IMR-90 (cell line): ENCODE data around the gene CALCOCO1. TPM values are rescaled to one million over a fixed set of nuclear protein-coding genes. Genes with fewer than 3 reads are reported as not detected.

Experiments
- ATAC-seq: fragments of 200-7000 bp; cut with Tn5 transposase; 2 replicates; pipeline ENCODE4 v1.9.1; 2020; ENCODE audit warnings: low read depth, mild to moderate bottlenecking, moderate library complexity
- BruUV-seq: library from RNA; stranded (reverse); fragments of 400-500 nt; replicated peaks from 2 replicates; lab custom pipeline; 2021; lab: Mats Ljungman, UMichigan
- CTCF ChIA-PET: fragments of 300-600 bp; formaldehyde crosslinking; extraction: SDS; loops from one replicate; lab custom pipeline; 2021; ENCODE audit warnings: antibody characterized with exemption; lab: Yijun Ruan, JAX
- POLR2A ChIA-PET: fragments of 300-600 bp; sonication (Branson Sonifier 250); formaldehyde crosslinking; loops from one replicate; lab custom pipeline; 2022; ENCODE audit warnings: antibody characterized with exemption; ENCODE audit not compliant: unreplicated experiment; lab: Charles Lee
- DNase-seq: peaks from one replicate; pipeline ENCODE4 v3.0.0; 2013
- H2AFZ ChIP-seq: replicated peaks from 2 replicates; pipeline ENCODE3; 2013; ENCODE audit warnings: low read length, mild to moderate bottlenecking; ENCODE audit not compliant: poor library complexity
- H2AK5ac ChIP-seq: 2 replicates; pipeline ENCODE4 v1.6.1; 2013; ENCODE audit warnings: low read depth, low read length, inconsistent platforms
- H2AK9ac ChIP-seq: replicated peaks from 2 replicates; pipeline ENCODE3; 2013; ENCODE audit warnings: mild to moderate bottlenecking, low read depth, low read length, moderate library complexity; ENCODE audit not compliant: poor library complexity
- H2BK120ac ChIP-seq: 2 replicates; pipeline ENCODE4 v1.6.1; 2013; ENCODE audit warnings: low read depth, low read length, inconsistent platforms
- H2BK15ac ChIP-seq: 3 replicates; pipeline ENCODE4 v1.6.1; 2013; ENCODE audit warnings: low read depth, low read length, inconsistent platforms
- H2BK20ac ChIP-seq: 2 replicates; pipeline ENCODE4 v1.6.1; 2013; ENCODE audit warnings: low read depth, mild to moderate bottlenecking, inconsistent platforms, low read length, moderate library complexity
- H2BK5ac ChIP-seq: 2 replicates; pipeline ENCODE4 v1.6.1; 2013; ENCODE audit warnings: mild to moderate bottlenecking, low read depth, low read length, inconsistent platforms; ENCODE audit not compliant: poor library complexity, severe bottlenecking
- H3K14ac ChIP-seq: replicated peaks from 2 replicates; pipeline ENCODE4 v1.6.1; 2013; ENCODE audit warnings: low read depth, low read length, inconsistent platforms
- H3K18ac ChIP-seq: 2 replicates; pipeline ENCODE4 v1.6.1; 2013; ENCODE audit warnings: low read depth, low read length, control low read depth
- H3K23ac ChIP-seq: 2 replicates; pipeline ENCODE4 v1.6.1; 2013; ENCODE audit warnings: low read depth, low read length, inconsistent platforms
- H3K27ac ChIP-seq: 2 replicates; pipeline ENCODE4 v1.5.1; 2013; ENCODE audit warnings: mild to moderate bottlenecking, control low read depth, low read length; ENCODE audit not compliant: insufficient read depth
- H3K27me3 ChIP-seq: 2 replicates; pipeline ENCODE4 v1.6.1; 2013; ENCODE audit warnings: low read length; ENCODE audit not compliant: control insufficient read depth, insufficient read depth
- H3K36me3 ChIP-seq: 2 replicates; pipeline ENCODE4 v1.6.1; 2013; ENCODE audit warnings: low read length, mixed read lengths; ENCODE audit not compliant: control insufficient read depth, insufficient read depth
- H3K4ac ChIP-seq: 2 replicates; pipeline ENCODE4 v1.6.1; 2013; ENCODE audit warnings: low read depth, low read length, inconsistent platforms
- H3K4me1 ChIP-seq: 2 replicates; pipeline ENCODE4 v1.6.1; 2013; ENCODE audit warnings: low read length, mixed read lengths; ENCODE audit not compliant: control insufficient read depth, insufficient read depth
- H3K4me2 ChIP-seq: 2 replicates; pipeline ENCODE4 v1.6.1; 2013; ENCODE audit warnings: low read depth, mild to moderate bottlenecking, control low read depth, low read length, moderate library complexity
- H3K4me3 ChIP-seq: 2 replicates; pipeline ENCODE4 v1.5.1; 2013; ENCODE audit warnings: low read depth, mild to moderate bottlenecking, control low read depth, low read length, moderate library complexity; ENCODE audit not compliant: insufficient read depth
- H3K56ac ChIP-seq: 2 replicates; pipeline ENCODE4 v1.6.1; 2013; ENCODE audit warnings: low read length, inconsistent platforms; ENCODE audit not compliant: insufficient read depth; ENCODE audit errors: extremely low read depth
- H3K79me1 ChIP-seq, 2 experiments: 2 replicates each; pipeline ENCODE4 v1.6.1; 2013; ENCODE audit warnings: low read length in 2 of 2, inconsistent platforms in 1 of 2, low read depth in 1 of 2
- H3K9ac ChIP-seq: 2 replicates; pipeline ENCODE4 v1.6.1; 2013; ENCODE audit warnings: low read depth, low read length, control low read depth
- H3K9me1 ChIP-seq: 2 replicates; pipeline ENCODE4 v1.6.1; 2013; ENCODE audit warnings: low read length, inconsistent platforms; ENCODE audit not compliant: insufficient read depth
- H3K9me3 ChIP-seq: 2 replicates; pipeline ENCODE4 v1.6.1; 2013; ENCODE audit warnings: low read length; ENCODE audit not compliant: control insufficient read depth, insufficient read depth
- H4K20me1 ChIP-seq: 2 replicates; pipeline ENCODE4 v1.6.1; 2013; ENCODE audit warnings: low read length, inconsistent platforms; ENCODE audit not compliant: insufficient read depth
- H4K5ac ChIP-seq: 2 replicates; pipeline ENCODE4 v1.6.1; 2013; ENCODE audit warnings: mild to moderate bottlenecking, low read depth, low read length, control low read depth
- H4K8ac ChIP-seq, 2 experiments: 2 replicates each; pipeline ENCODE4 v1.6.1; 2013; ENCODE audit warnings: low read depth in 2 of 2, low read length in 2 of 2, control low read depth in 1 of 2, inconsistent platforms in 1 of 2
- H4K91ac ChIP-seq: 2 replicates; pipeline ENCODE4 v1.6.1; 2013; ENCODE audit warnings: low read depth, low read length, inconsistent platforms; ENCODE audit not compliant: insufficient read depth
- BHLHE40 ChIP-seq: fragments of 150-350 bp; IDR thresholded peaks from 2 replicates; pipeline ENCODE4 v1.6.1; 2016; ENCODE audit warnings: mild to moderate bottlenecking, low read depth, low read length
- FOS ChIP-seq: fragments of 150-350 bp; IDR thresholded peaks from 2 replicates; pipeline ENCODE4 v1.6.1; 2016; ENCODE audit warnings: low read depth, low read length
- MAZ ChIP-seq: IDR thresholded peaks from 2 replicates; pipeline ENCODE4 v1.6.1; 2012; ENCODE audit warnings: low read depth, mild to moderate bottlenecking, low read length, improper control_type of control experiment, moderate library complexity, borderline replicate concordance
- MXI1 ChIP-seq: IDR thresholded peaks from 2 replicates; pipeline ENCODE4 v1.6.1; 2012; ENCODE audit warnings: low read depth, mild to moderate bottlenecking, low read length, moderate library complexity, borderline replicate concordance
- NFE2L2 ChIP-seq: fragments of 150-350 bp; IDR thresholded peaks from 2 replicates; pipeline ENCODE4 v1.6.1; 2016; ENCODE audit warnings: low read depth, mild to moderate bottlenecking, low read length
- POLR2A ChIP-seq: IDR thresholded peaks from 2 replicates; pipeline ENCODE4 v1.6.1; 2012; ENCODE audit warnings: mild to moderate bottlenecking, low read depth, low read length
- RAD21 ChIP-seq: IDR thresholded peaks from 2 replicates; pipeline ENCODE4 v1.6.1; 2012; ENCODE audit warnings: low read length, improper control_type of control experiment
- RCOR1 ChIP-seq: IDR thresholded peaks from 2 replicates; pipeline ENCODE4 v1.6.1; 2012; ENCODE audit warnings: mild to moderate bottlenecking, low read length, improper control_type of control experiment; ENCODE audit not compliant: insufficient replicate concordance
- RFX5 ChIP-seq: IDR thresholded peaks from 2 replicates; pipeline ENCODE4 v1.8.0; 2012; ENCODE audit warnings: low read depth, mild to moderate bottlenecking, low read length, moderate library complexity
- WGBS, 2 experiments: methylation state at CpG; one replicate each; pipeline versions ENCODE4 v1.1.5 to v1.1.7; 2013; ENCODE audit warnings: missing lambda C conversion rate in 2 of 2; ENCODE audit not compliant: insufficient read length in 1 of 2; ENCODE audit errors: extremely low coverage in 2 of 2; 5-methylcytosine and 5-hydroxymethylcytosine counted together
- dilution Hi-C: fragments of 300-500 bp; cut with HindIII; formaldehyde crosslinking; loops from one replicate; pipeline ENCODE4 v1.14.3; 2018; ENCODE audit warnings: low sequenced_read_pairs; ENCODE audit not compliant: unreplicated experiment
- in situ Hi-C: fragments of 300-500 bp; cut with MboI; formaldehyde crosslinking; loops from 3 replicates; pipeline ENCODE4 v1.14.3; 2019; ENCODE audit warnings: low sequenced_read_pairs, inconsistent platforms, mixed read lengths
- intact Hi-C: fragments of 100-400 bp; cut with micrococcal nuclease; formaldehyde crosslinking; loops from 2 replicates; pipeline ENCODE4 v1.10.0; 2022
- polyA plus RNA-seq, 3 experiments: library from polyadenylated mRNA; depleted of rRNA; stranded (reverse); fragments of >200 nt; gene quantifications; 2 replicates each; pipeline ENCODE4 v1.2.3, GENCODE V29; 2012; ENCODE audit warnings: low replicate concordance in 1 of 3
- total RNA-seq: library from RNA; depleted of rRNA; stranded (reverse); fragments of >200 nt; gene quantifications from 2 replicates; pipeline ENCODE4 v1.2.3, GENCODE V29; 2012
- TF ChIP-seq, protein P1 (sequence below): fragments of 150-350 bp; IDR thresholded peaks from 2 replicates; pipeline ENCODE4 v1.6.1; 2017; ENCODE audit warnings: mild to moderate bottlenecking, antibody characterized with exemption, low read length, low read depth
- TF ChIP-seq, protein P2 (sequence below): conservative IDR thresholded peaks from 2 replicates; pipeline ENCODE4 v1.5.1; 2012; ENCODE audit warnings: mild to moderate bottlenecking, low read depth, low read length, improper control_type of control experiment

Gene CALCOCO1
- total and polyA plus RNA-seq, 2 of the 4 experiments (the other 2 are of a cell fraction) = 156 to 169 TPM

DNA sequence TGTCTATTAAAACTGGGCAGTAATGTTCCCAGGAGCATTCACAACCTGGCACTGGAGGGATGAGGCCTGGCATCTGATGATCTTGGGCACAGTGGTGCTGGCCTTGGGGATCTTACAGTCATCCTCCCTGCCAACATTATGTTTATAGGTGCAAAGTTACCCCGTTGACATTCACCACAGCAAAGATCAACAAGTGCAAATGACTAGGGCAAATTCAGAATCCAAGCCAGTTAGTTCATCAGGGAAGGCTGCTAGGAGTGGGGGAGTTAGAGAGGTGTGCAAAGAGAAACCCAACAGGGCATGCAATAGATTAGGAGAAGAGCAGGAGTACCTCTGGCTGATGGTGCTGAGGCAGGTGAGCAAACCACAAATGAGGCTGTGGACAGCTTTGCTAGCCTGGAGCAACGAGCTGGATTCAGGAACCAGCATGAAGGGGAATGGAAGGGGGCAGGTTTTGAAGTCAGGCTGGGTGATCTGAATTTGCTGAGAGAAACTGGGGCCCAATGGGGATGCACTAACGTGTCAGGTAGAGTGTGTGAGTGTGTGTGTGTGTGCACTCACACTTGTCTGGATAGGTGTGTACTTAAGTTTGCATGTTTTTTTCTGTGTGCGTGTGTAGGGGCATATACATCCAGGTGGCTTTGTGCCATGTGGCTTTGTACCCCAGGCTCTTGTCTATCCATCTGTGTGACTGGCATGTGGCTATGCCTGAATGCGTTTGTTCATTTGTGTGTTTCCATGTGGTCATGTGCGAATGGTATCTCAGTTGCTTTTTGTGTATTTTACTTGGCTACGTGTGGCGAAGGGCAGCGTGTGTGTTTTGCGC, 22.9 kb upstream of the CALCOCO1 start:
- Histone ChIP-seq H3K23ac (peak overlapping the region; percentile 60; the same call in 1 of the 2 replicates), H3K9ac (no peak overlapping the region), H2AK5ac (no peak overlapping the region), H3K14ac (no peak overlapping the region), H3K4ac (no peak overlapping the region), H3K18ac (no peak overlapping the region), H2BK5ac (no peak overlapping the region), H3K9me3 (peaks cover 2% of the 10 kb centered on the region; the same call in 1 of the 2 replicates), H2BK120ac (no peak overlapping the region), H4K8ac (no peak overlapping the region), H4K91ac (no peak overlapping the region), H3K4me1 (peaks cover 6% of the 10 kb centered on the region), H3K27ac (no peak overlapping the region), H3K4me2 (peak overlapping the region; percentile 75; the same call in 1 of the 2 replicates), H3K79me1 (no peaks in the 10 kb centered on the region), H4K20me1 (no peaks in the 10 kb centered on the region), H2AFZ (no peak overlapping the region), H3K4me3 (no peak overlapping the region), H3K27me3 (peaks cover 78% of the 10 kb centered on the region), H2BK20ac (no peak overlapping the region), H3K56ac (no peak overlapping the region), H4K5ac (no peak overlapping the region), H3K9me1 (no peaks in the 10 kb centered on the region), H2BK15ac (no peak overlapping the region), H2AK9ac (no peak overlapping the region), H3K36me3 (no peaks in the 10 kb centered on the region)
- TF ChIP-seq NFE2L2 = no peak
- TF ChIP-seq POLR2A = no peak
- no peak for TF ChIP-seq FOS
- no peak for TF ChIP-seq MXI1
- TF ChIP-seq, protein P1, sequence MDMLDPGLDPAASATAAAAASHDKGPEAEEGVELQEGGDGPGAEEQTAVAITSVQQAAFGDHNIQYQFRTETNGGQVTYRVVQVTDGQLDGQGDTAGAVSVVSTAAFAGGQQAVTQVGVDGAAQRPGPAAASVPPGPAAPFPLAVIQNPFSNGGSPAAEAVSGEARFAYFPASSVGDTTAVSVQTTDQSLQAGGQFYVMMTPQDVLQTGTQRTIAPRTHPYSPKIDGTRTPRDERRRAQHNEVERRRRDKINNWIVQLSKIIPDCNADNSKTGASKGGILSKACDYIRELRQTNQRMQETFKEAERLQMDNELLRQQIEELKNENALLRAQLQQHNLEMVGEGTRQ = no peak
- no peak for TF ChIP-seq RAD21
- TF ChIP-seq RFX5 = no peak
- TF ChIP-seq, protein P2, sequence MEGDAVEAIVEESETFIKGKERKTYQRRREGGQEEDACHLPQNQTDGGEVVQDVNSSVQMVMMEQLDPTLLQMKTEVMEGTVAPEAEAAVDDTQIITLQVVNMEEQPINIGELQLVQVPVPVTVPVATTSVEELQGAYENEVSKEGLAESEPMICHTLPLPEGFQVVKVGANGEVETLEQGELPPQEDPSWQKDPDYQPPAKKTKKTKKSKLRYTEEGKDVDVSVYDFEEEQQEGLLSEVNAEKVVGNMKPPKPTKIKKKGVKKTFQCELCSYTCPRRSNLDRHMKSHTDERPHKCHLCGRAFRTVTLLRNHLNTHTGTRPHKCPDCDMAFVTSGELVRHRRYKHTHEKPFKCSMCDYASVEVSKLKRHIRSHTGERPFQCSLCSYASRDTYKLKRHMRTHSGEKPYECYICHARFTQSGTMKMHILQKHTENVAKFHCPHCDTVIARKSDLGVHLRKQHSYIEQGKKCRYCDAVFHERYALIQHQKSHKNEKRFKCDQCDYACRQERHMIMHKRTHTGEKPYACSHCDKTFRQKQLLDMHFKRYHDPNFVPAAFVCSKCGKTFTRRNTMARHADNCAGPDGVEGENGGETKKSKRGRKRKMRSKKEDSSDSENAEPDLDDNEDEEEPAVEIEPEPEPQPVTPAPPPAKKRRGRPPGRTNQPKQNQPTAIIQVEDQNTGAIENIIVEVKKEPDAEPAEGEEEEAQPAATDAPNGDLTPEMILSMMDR = no peak
- TF ChIP-seq RCOR1 = no peak
- TF ChIP-seq BHLHE40 = no peak
- no peak for TF ChIP-seq MAZ
- POLR2A ChIA-PET = no interaction called here
- intact Hi-C loops = loop anchor here (5.0 kb wide), 1 partner anchor 462 kb away; no protein-coding TSS in a partner anchor
- no TSS peak for BruUV-seq
- dilution Hi-C loops = no loop called here
- ATAC-seq (no peak), DNase-seq (no peak)
- in situ Hi-C loops = loop anchor here (10.0 kb wide), 1 partner anchor 205 kb away; no protein-coding TSS in a partner anchor
- WGBS, 2 experiments = 43% methylated on average over 7 of the region's 10 CpGs; no CpG with 5 or more reads in 1 of the 2 experiments
- CTCF ChIA-PET = no interaction called here
